Fibroblast of lung (primary cell): ENCODE measurements around the gene SFMBT2. TPM values are rescaled to one million over a fixed set of nuclear protein-coding genes. Genes with fewer than 3 reads are reported as not detected.

ENCODE experiments used
- DNase-seq, 2 donors: peaks; one replicate each; pipeline versions ENCODE4 v3.0.0 to v3.0.0-alpha.2; 2010; ENCODE audit warnings: low read depth in 2 of 2
- H2AFZ ChIP-seq: 2 replicates; pipeline ENCODE4 v1.5.1; 2012; ENCODE audit warnings: low read length, control low read depth, inconsistent platforms
- H3K27ac ChIP-seq: 2 replicates; pipeline ENCODE4 v1.5.1; 2011; ENCODE audit warnings: low read length, control low read depth; ENCODE audit not compliant: insufficient read depth
- H3K27me3 ChIP-seq: 2 replicates; pipeline ENCODE4 v1.5.1; 2011; ENCODE audit warnings: mild to moderate bottlenecking, low read length; ENCODE audit not compliant: control insufficient read depth, insufficient read depth
- H3K36me3 ChIP-seq: 2 replicates; pipeline ENCODE4 v1.5.1; 2011; ENCODE audit warnings: low read length; ENCODE audit not compliant: control insufficient read depth, insufficient read depth
- H3K4me1 ChIP-seq: 2 replicates; pipeline ENCODE4 v1.5.1; 2011; ENCODE audit warnings: low read length; ENCODE audit not compliant: control insufficient read depth, insufficient read depth; ENCODE audit errors: extremely low read depth
- H3K4me2 ChIP-seq: 2 replicates; pipeline ENCODE4 v1.5.1; 2011; ENCODE audit warnings: low read length, control low read depth; ENCODE audit not compliant: insufficient read depth; ENCODE audit errors: extremely low read depth
- H3K4me3 ChIP-seq, 4 experiments: fragments of 200-600 bp in 1 of 4; sonication (generic) in 1 of 4; replicated peaks in 1 of 4; 2 replicates each; pipeline ENCODE4 v1.5.1; 2011 to 2016; ENCODE audit warnings: low read length in 4 of 4, low read depth in 3 of 4, mild to moderate bottlenecking in 3 of 4, control low read depth in 2 of 4, inconsistent platforms in 1 of 4, mixed read lengths in 1 of 4; ENCODE audit not compliant: insufficient read depth in 1 of 4; ENCODE audit errors: control extremely low read depth in 1 of 4
- H3K79me2 ChIP-seq: 2 replicates; pipeline ENCODE4 v1.5.1; 2012; ENCODE audit warnings: mild to moderate bottlenecking, low read length, inconsistent platforms; ENCODE audit not compliant: control insufficient read depth, insufficient read depth
- H3K9ac ChIP-seq: 2 replicates; pipeline ENCODE4 v1.5.1; 2011; ENCODE audit warnings: mild to moderate bottlenecking, low read length, control low read depth; ENCODE audit not compliant: insufficient read depth
- H3K9me3 ChIP-seq: 2 replicates; pipeline ENCODE4 v1.5.1; 2012; ENCODE audit warnings: low read depth, low read length; ENCODE audit not compliant: control insufficient read depth, insufficient read depth
- H4K20me1 ChIP-seq: 2 replicates; pipeline ENCODE4 v1.5.1; 2011; ENCODE audit warnings: low read length; ENCODE audit not compliant: control insufficient read depth, insufficient read depth; ENCODE audit errors: extremely low read depth
- CTCF ChIP-seq, 2 donors: IDR thresholded peaks in 1 of 2; conservative IDR thresholded peaks in 1 of 2; 1 replicate in 1 of 2; 2 replicates in 1 of 2; pipeline ENCODE4 v1.5.1; 2011 to 2012; ENCODE audit warnings: low read length in 2 of 2, control low read depth in 1 of 2, inconsistent platforms in 1 of 2, low read depth in 1 of 2, mild to moderate bottlenecking in 1 of 2
- EZH2 ChIP-seq: IDR thresholded peaks from 2 replicates; pipeline ENCODE4 v1.5.1; 2012; ENCODE audit warnings: low read length, control low read depth, mild to moderate bottlenecking; ENCODE audit errors: missing control alignments
- polyA plus RNA-seq, 2 donors: library from polyadenylated mRNA; depleted of rRNA in 1 of 2; stranded (reverse) in 1 of 2; unstranded in 1 of 2; fragments of >200 nt; gene quantifications; 2 replicates each; pipeline ENCODE4 v1.2.1, GENCODE V29; 2011 to 2012; ENCODE audit warnings: missing spikeins in 1 of 2
- total RNA-seq: library from RNA; depleted of rRNA; stranded (reverse); fragments of >200 nt; gene quantifications from 2 replicates; pipeline ENCODE4 v1.2.1, GENCODE V29; 2014

The SFMBT2 gene
- total and polyA plus RNA-seq, 2 donors (not counting 1 experiment from before 2014, with no cell fraction given), result 0.52 to 2.5 TPM

- H3K27me3 ChIP-seq, result no peaks in the 10 kb centered on the region
- no peaks in the 10 kb centered on the region for H3K79me2 ChIP-seq
- TF ChIP-seq CTCF (conservative IDR thresholded peaks at IDR 0.05 in 1 of 2, IDR thresholded peaks at IDR 0.05 in 1 of 2; ENCODE audit: low read depth in 1 of 2, low read length in 2 of 2), result no peak
- no peak for TF ChIP-seq EZH2
- H4K20me1 ChIP-seq, result no peaks in the 10 kb centered on the region
- H3K27ac ChIP-seq, result no peak overlapping the region
- DNase-seq, result no peak
- no peaks in the 10 kb centered on the region for H3K4me1 ChIP-seq
- no peaks in the 10 kb centered on the region for H3K9me3 ChIP-seq
- no peak overlapping the region for H3K4me3 ChIP-seq
- no peaks in the 10 kb centered on the region for H3K36me3 ChIP-seq
- no peak overlapping the region for H3K9ac ChIP-seq
- no peak overlapping the region for H3K4me2 ChIP-seq
- no peak overlapping the region for H2AFZ ChIP-seq
Observed at GRCh38 chr10:7293378-7293920, 117.4 kb downstream of the SFMBT2 start.

DNA sequence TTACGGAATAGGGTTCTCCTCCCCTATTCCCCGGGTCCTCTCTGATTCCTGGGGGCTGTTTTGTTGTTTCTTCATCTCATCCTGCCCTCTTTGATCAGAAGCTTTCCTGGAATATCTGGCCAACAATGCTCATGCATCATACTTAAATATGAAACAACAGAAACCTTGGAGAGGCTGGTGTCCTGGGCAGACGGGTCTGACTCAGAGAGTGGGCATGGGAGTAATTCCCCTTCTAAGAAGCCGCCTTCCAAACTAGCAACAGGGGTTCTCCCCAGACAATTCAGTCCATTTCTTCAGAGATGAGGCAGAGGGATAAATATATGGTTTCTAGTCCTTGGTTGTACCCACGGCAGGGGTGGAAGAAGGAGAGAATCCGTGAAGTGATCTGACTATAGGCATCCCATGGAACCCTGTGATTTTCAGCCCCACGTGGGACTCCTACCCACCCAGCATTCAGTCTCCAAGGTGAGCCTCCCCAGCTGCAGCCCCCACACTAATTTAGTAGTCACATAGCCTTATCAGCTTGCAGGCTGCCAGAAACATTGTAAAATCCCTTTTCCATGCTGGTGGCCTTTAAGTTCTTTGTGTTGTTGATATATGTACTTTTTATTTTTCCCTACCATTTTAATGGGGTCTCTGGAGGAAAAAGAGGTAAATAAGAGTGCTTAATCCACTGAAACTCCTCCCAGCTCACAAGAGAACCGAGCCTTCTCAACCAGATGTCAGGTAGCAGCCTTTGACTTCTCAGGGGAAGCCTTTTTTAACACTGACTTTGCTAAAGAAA, 119.2 kb downstream of the SFMBT2 start:
- no peaks in the 10 kb centered on the region for H3K4me1 ChIP-seq
- H3K4me3 ChIP-seq, result no peak overlapping the region
- no peaks in the 10 kb centered on the region for H3K27me3 ChIP-seq
- H3K79me2 ChIP-seq, result no peaks in the 10 kb centered on the region
- peak in 1 of 2 donors; percentile 56 for DNase-seq
- H3K36me3 ChIP-seq, result no peaks in the 10 kb centered on the region
- no peak overlapping the region for H3K4me2 ChIP-seq
- H3K9me3 ChIP-seq, result no peaks in the 10 kb centered on the region
- no peak overlapping the region for H2AFZ ChIP-seq
- H3K27ac ChIP-seq, result no peak overlapping the region
- TF ChIP-seq CTCF (conservative IDR thresholded peaks at IDR 0.05 in 1 of 2, IDR thresholded peaks at IDR 0.05 in 1 of 2; ENCODE audit: low read depth in 1 of 2, low read length in 2 of 2) (no peak), EZH2 (no peak)
- no peaks in the 10 kb centered on the region for H4K20me1 ChIP-seq
- H3K9ac ChIP-seq, result no peak overlapping the region

GRCh38 chr10:7288060-7288690, 122.7 kb downstream of the SFMBT2 start:
- TF ChIP-seq CTCF (conservative IDR thresholded peaks at IDR 0.05 in 1 of 2, IDR thresholded peaks at IDR 0.05 in 1 of 2; ENCODE audit: low read depth in 1 of 2, low read length in 2 of 2) (no peak), EZH2 (no peak)
- no peaks in the 10 kb centered on the region for H3K27me3 ChIP-seq
- H3K9me3 ChIP-seq, result no peaks in the 10 kb centered on the region
- no peak overlapping the region for H2AFZ ChIP-seq
- no peak overlapping the region for H3K4me2 ChIP-seq
- no peaks in the 10 kb centered on the region for H3K79me2 ChIP-seq
- no peaks in the 10 kb centered on the region for H4K20me1 ChIP-seq
- no peak for DNase-seq
- no peaks in the 10 kb centered on the region for H3K36me3 ChIP-seq
- H3K9ac ChIP-seq, result no peak overlapping the region
- H3K4me3 ChIP-seq, result no peak overlapping the region
- no peaks in the 10 kb centered on the region for H3K4me1 ChIP-seq
- no peak overlapping the region for H3K27ac ChIP-seq
